Stomach (tissue), 19 donors: ENCODE measurements around the gene BMPR1B. TPM values are rescaled to one million over a fixed set of nuclear protein-coding genes. Genes with fewer than 3 reads are reported as not detected.
A peak's percentile ranks its signal among the peaks of the same experiment; 100 is the strongest.

Source experiments
- DNase-seq, 2 donors: peaks; one replicate each; pipeline versions ENCODE4 v3.0.0 to v3.0.0-alpha.2; 2013 to 2019
- H3K27ac ChIP-seq, 5 donors: fragments of 200-600 bp in 4 of 5; sonication (generic) in 4 of 5; one replicate each; pipeline ENCODE4 v1.5.1; 2013 to 2019; ENCODE audit warnings: mild to moderate bottlenecking in 1 of 5, moderate library complexity in 1 of 5
- H3K27me3 ChIP-seq, 3 donors: fragments of 200-600 bp; sonication (generic); one replicate each; pipeline ENCODE4 v1.5.1; 2017 to 2019; ENCODE audit warnings: mixed run types in 1 of 3
- H3K36me3 ChIP-seq, 4 donors: fragments of 200-600 bp; sonication (generic); 1 replicate in 3 of 4; 2 replicates in 1 of 4; pipeline ENCODE4 v1.5.1; 2016 to 2019
- H3K4me1 ChIP-seq, 4 donors: fragments of 200-600 bp; sonication (generic); one replicate each; pipeline ENCODE4 v1.5.1; 2016 to 2019
- H3K4me3 ChIP-seq, 4 donors: fragments of 200-600 bp; sonication (generic) in 3 of 4; one replicate each; pipeline ENCODE4 v1.5.1; 2016 to 2019; ENCODE audit warnings: mild to moderate bottlenecking in 1 of 4
- H3K9me3 ChIP-seq, 4 donors: fragments of 200-600 bp; sonication (generic); one replicate each; pipeline ENCODE4 v1.5.1; 2016 to 2019
- EP300 ChIP-seq: sonication (generic); formaldehyde crosslinking; IDR thresholded peaks from one replicate; pipeline ENCODE4 v1.6.1; 2017; ENCODE audit warnings: antibody characterized with exemption
- POLR2A ChIP-seq, 4 donors: fragments of 450-650 bp; IDR thresholded peaks; one replicate each; pipeline ENCODE4 v1.6.1; 2016; ENCODE audit warnings: antibody characterized with exemption in 4 of 4, control low read depth in 2 of 4, mild to moderate bottlenecking in 1 of 4, moderate library complexity in 1 of 4
- POLR2AphosphoS5 ChIP-seq, 3 donors: sonication (generic); formaldehyde crosslinking; IDR thresholded peaks; one replicate each; pipeline ENCODE4 v1.6.1; 2016; ENCODE audit warnings: antibody characterized with exemption in 3 of 3
- WGBS, 5 donors: extraction: QIAGEN DNeasy Blood & Tissue Kit in 3 of 5; methylation state at CpG; one replicate each; pipeline versions ENCODE4 v1.1.5 to v1.1.7; 2013 to 2018; 5-methylcytosine and 5-hydroxymethylcytosine counted together
- intact Hi-C: fragments of 100-400 bp; cut with DNase I; formaldehyde crosslinking; loops from one replicate; pipeline ENCODE4 v1.15.1; 2023; ENCODE audit warnings: low total_unique reads
- long read RNA-seq, 10 donors: transcript quantifications; one replicate each; lab custom pipeline, GENCODE V29; 2026
- polyA plus RNA-seq, 3 donors: library from polyadenylated mRNA; stranded (reverse); fragments of 200-250 nt; gene quantifications; one replicate each; pipeline ENCODE4 v1.2.3, GENCODE V29; 2013
- total RNA-seq, 5 donors: library from RNA; depleted of rRNA; stranded (reverse); fragments of >200 nt; gene quantifications; one replicate each; pipeline versions ENCODE4 v1.1.0 to v1.2.3, GENCODE V29; 2014 to 2016
- TF ChIP-seq, protein P1 (sequence below), 7 experiments: fragments of 450-650 bp in 4 of 7; fragments of 200-600 bp in 3 of 7; sonication (generic) in 3 of 7; IDR thresholded peaks; one replicate each; pipeline ENCODE4 v1.5.1; 2016 to 2019; ENCODE audit warnings: antibody characterized with exemption in 7 of 7, control low read depth in 2 of 7, mild to moderate bottlenecking in 1 of 7
- donor health status: healthy with polysubstance abuse.
- donor health status: Bipolar disorder and iron deficiency.
- donor health status: healthy.

Gene BMPR1B
- 10 to 100 TPM in 2 of 5 donors, 1 to 10 TPM in 2, not detected in 1; 1.0 to 29.8 (median 9.1) TPM for total RNA-seq
- polyA plus RNA-seq = 1 to 10 TPM in 1 of 3 donors, under 1 TPM in 2; 0.37 to 1.5 (median 0.61) TPM
- long read RNA-seq, donor 1, full-length matches to known transcripts = 1 of 1 reads
- long read RNA-seq, donor 1, partial matches to known transcripts = 0 of 1 reads
- long read RNA-seq, donor 1, other reads (novel, unspliced or antisense) = 0 of 1 reads
- long read RNA-seq, donor 2 = 0 reads
- long read RNA-seq, donor 3, full-length matches to known transcripts = 1 of 1 reads
- long read RNA-seq, donor 3, partial matches to known transcripts = 0 of 1 reads
- long read RNA-seq, donor 3, other reads (novel, unspliced or antisense) = 0 of 1 reads
- long read RNA-seq, donor 4 = 0 reads
- long read RNA-seq, donor 5 = 0 reads
- long read RNA-seq, donor 6, full-length matches to known transcripts = 2 of 2 reads
- long read RNA-seq, donor 6, partial matches to known transcripts = 0 of 2 reads
- long read RNA-seq, donor 6, other reads (novel, unspliced or antisense) = 0 of 2 reads
- long read RNA-seq, donor 7 = 0 reads
- long read RNA-seq, donor 8, full-length matches to known transcripts = 1 of 1 reads
- long read RNA-seq, donor 8, partial matches to known transcripts = 0 of 1 reads
- long read RNA-seq, donor 8, other reads (novel, unspliced or antisense) = 0 of 1 reads
- long read RNA-seq, donor 9 = 0 reads
- long read RNA-seq, donor 10 = 0 reads

- Histone ChIP-seq H3K4me1 (peaks cover 5 to 20% (median 15%) of the 10 kb centered on the region in 4 donors), H3K4me3 (peak within 1 kb of the TSS; percentile 51 to 65 (median 56)), H3K9me3 (no peaks in the 10 kb centered on the region), H3K36me3 (no peaks in the 10 kb centered on the region), H3K27ac (peak within 1 kb of the TSS in 4 of 5 donors; percentile 38 to 86 (median 56)), H3K27me3 (peaks cover 0 to 70% (median 36%) of the 10 kb centered on the region in 3 donors)
- peak in 1 of 3 donors; percentile 10 for TF ChIP-seq POLR2AphosphoS5 (IDR thresholded peaks at IDR 0.05)
- no peak for TF ChIP-seq EP300
- intact Hi-C loops = no loop called here
- DNase-seq = peak in 1 of 2 donors; percentile 87
- 2 to 6% (median 4%) methylated on average over 38 to 76 of the region's 77 CpGs for WGBS, 5 donors
Observed at GRCh38 chr4:94757192-94758140, at the start of gene BMPR1B. TSS of gene BMPR1B (plus strand) at chr4:94757955. CDS start at chr4:95104425, 346,470 bp downstream.

DNA sequence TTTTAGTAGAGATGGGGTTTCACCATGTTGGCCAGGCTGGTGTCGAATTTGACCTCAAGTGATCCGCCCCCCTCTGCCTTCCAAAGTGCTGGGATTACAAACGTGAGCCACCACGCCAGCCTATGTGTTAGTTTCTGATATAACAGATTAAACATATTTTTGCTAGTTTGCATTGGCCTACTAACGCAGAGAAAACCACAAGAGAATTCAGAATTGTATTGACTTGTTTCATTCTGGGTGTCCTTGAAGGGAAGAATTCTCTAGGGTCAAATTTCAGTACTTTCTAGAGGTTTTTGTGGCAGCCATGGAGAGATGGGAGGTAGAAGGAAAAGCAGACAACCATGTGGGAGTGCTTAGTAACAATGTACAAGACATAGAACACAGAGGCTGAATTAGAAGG is 46.1 kb upstream of the BMPR1B start:
- H3K27ac ChIP-seq = no peak overlapping the region
- H3K9me3 ChIP-seq = no peaks in the 10 kb centered on the region
- no peaks in the 10 kb centered on the region for H3K36me3 ChIP-seq
- no peak overlapping the region for H3K4me3 ChIP-seq
- 67 to 88% (median 84%) methylated on average over 5 of the region's 5 CpGs for WGBS, 5 donors
- TF ChIP-seq POLR2AphosphoS5 (IDR thresholded peaks at IDR 0.05) = no peak
- no peak for TF ChIP-seq EP300
- no peak for TF ChIP-seq POLR2A (IDR thresholded peaks at IDR 0.05)
- TF ChIP-seq, protein P1, sequence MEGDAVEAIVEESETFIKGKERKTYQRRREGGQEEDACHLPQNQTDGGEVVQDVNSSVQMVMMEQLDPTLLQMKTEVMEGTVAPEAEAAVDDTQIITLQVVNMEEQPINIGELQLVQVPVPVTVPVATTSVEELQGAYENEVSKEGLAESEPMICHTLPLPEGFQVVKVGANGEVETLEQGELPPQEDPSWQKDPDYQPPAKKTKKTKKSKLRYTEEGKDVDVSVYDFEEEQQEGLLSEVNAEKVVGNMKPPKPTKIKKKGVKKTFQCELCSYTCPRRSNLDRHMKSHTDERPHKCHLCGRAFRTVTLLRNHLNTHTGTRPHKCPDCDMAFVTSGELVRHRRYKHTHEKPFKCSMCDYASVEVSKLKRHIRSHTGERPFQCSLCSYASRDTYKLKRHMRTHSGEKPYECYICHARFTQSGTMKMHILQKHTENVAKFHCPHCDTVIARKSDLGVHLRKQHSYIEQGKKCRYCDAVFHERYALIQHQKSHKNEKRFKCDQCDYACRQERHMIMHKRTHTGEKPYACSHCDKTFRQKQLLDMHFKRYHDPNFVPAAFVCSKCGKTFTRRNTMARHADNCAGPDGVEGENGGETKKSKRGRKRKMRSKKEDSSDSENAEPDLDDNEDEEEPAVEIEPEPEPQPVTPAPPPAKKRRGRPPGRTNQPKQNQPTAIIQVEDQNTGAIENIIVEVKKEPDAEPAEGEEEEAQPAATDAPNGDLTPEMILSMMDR (IDR thresholded peaks at IDR 0.05) = no peak
- H3K27me3 ChIP-seq = no peaks in the 10 kb centered on the region
- intact Hi-C loops = no loop called here
- H3K4me1 ChIP-seq = no peaks in the 10 kb centered on the region
- no peak for DNase-seq

DNA sequence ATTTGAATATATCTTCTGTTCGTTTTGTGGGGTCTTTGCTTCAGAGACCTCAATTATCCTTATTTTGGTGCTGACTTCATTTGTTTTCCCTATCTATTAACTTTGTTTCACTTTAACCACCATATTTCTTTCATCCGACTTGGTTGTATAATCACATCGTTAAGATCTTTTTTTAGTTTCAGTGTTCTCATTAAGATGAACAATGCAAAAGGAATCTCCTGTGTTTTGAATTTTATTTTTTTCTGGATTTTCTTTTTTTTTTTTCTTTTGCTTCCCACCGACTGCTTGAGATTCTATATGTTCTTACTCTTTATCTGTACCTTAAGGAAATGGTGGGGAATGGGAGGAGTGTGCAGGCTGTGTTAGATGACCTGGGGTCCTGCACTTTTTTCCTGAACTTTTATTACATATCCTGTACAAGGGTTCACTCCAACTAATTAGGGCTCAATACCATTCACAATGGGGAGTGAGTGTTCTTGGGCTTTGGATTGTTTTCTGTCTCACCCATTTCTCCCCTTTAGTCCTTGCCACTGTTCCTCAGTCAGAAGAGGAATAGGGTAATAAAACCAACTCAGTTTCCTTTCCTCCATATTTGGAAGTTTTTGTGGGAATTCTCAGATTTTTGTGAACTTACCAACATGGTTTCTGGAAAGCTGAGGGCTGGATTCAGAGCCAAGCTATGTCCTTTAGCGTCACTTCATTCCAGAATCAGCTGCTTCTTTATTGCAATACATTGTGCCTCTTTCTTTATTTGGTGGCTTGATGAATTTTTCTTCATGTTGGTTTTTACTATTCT is 43.2 kb upstream of the BMPR1B start:
- intact Hi-C loops = no loop called here

GRCh38 chr4:94715726-94716125 is 42.0 kb upstream of the BMPR1B start:
- intact Hi-C loops = no loop called here
- Histone ChIP-seq H3K27ac (no peak overlapping the region), H3K27me3 (no peaks in the 10 kb centered on the region), H3K4me3 (no peak overlapping the region), H3K9me3 (no peaks in the 10 kb centered on the region), H3K36me3 (no peaks in the 10 kb centered on the region), H3K4me1 (no peaks in the 10 kb centered on the region)
- TF ChIP-seq, protein P1 (IDR thresholded peaks at IDR 0.05) = no peak
- TF ChIP-seq POLR2A (IDR thresholded peaks at IDR 0.05) (no peak), POLR2AphosphoS5 (IDR thresholded peaks at IDR 0.05) (no peak), EP300 (no peak)
- DNase-seq = no peak
- 66 to 81% (median 70%) methylated on average over 6 of the region's 6 CpGs for WGBS, 5 donors

More for the DNA sequence above, 43.2 kb upstream of the BMPR1B start:
- H3K9me3 ChIP-seq = no peaks in the 10 kb centered on the region
- H3K27ac ChIP-seq = no peak overlapping the region
- 77 to 84% (median 80%) methylated on average over 5 of the region's 5 CpGs for WGBS, 5 donors
- H3K36me3 ChIP-seq = no peaks in the 10 kb centered on the region
- H3K27me3 ChIP-seq = no peaks in the 10 kb centered on the region
- no peak for DNase-seq
- no peaks in the 10 kb centered on the region for H3K4me1 ChIP-seq
- no peak overlapping the region for H3K4me3 ChIP-seq
- TF ChIP-seq, protein P1 (IDR thresholded peaks at IDR 0.05) = no peak
- no peak for TF ChIP-seq EP300
- TF ChIP-seq POLR2AphosphoS5 (IDR thresholded peaks at IDR 0.05) = no peak
